Hepatocyte (in vitro differentiated cells): Measurements from ENCODE around the gene AMBRA1. TPM values are rescaled to one million over a fixed set of nuclear protein-coding genes. Genes with fewer than 3 reads are reported as not detected.

Experiments used
- DNase-seq: peaks from one replicate; pipeline ENCODE4 v3.0.0-alpha.2; 2016; ENCODE audit warnings: low spot score
- H2AFZ ChIP-seq: fragments of 200-600 bp; sonication (generic); 2 replicates; pipeline ENCODE4 v1.6.0; 2016; ENCODE audit warnings: antibody characterized with exemption, mild to moderate bottlenecking
- H3K27ac ChIP-seq: fragments of 200-600 bp; sonication (generic); 2 replicates; pipeline ENCODE4 v1.5.1; 2016; ENCODE audit warnings: mild to moderate bottlenecking
- H3K27me3 ChIP-seq: fragments of 200-600 bp; sonication (generic); 2 replicates; pipeline ENCODE4 v1.6.1; 2016
- H3K36me3 ChIP-seq: fragments of 200-600 bp; sonication (generic); replicated peaks from 2 replicates; pipeline ENCODE4 v1.5.1; 2016; ENCODE audit warnings: low read depth; ENCODE audit not compliant: insufficient read depth
- H3K4me1 ChIP-seq: fragments of 200-600 bp; sonication (generic); 2 replicates; pipeline ENCODE4 v1.5.1; 2016; ENCODE audit warnings: mild to moderate bottlenecking, moderate library complexity; ENCODE audit not compliant: insufficient read depth
- H3K4me2 ChIP-seq: fragments of 200-600 bp; sonication (generic); 2 replicates; pipeline ENCODE4 v1.6.0; 2016
- H3K4me3 ChIP-seq: fragments of 200-600 bp; sonication (generic); 2 replicates; pipeline ENCODE4 v1.5.1; 2016; ENCODE audit warnings: mild to moderate bottlenecking
- H3K79me2 ChIP-seq: fragments of 200-600 bp; sonication (generic); 2 replicates; pipeline ENCODE4 v1.6.0; 2017; ENCODE audit warnings: mild to moderate bottlenecking
- H3K9me2 ChIP-seq: fragments of 200-600 bp; sonication (generic); replicated peaks from 2 replicates; pipeline ENCODE4 v1.6.0; 2017; ENCODE audit warnings: mild to moderate bottlenecking; ENCODE audit not compliant: insufficient read depth
- H3K9me3 ChIP-seq: fragments of 200-600 bp; sonication (generic); 2 replicates; pipeline ENCODE4 v1.5.1; 2016; ENCODE audit warnings: low read depth, mild to moderate bottlenecking
- H4K20me1 ChIP-seq: fragments of 200-600 bp; sonication (generic); 2 replicates; pipeline ENCODE4 v1.6.0; 2016; ENCODE audit warnings: mild to moderate bottlenecking; ENCODE audit not compliant: insufficient read depth, poor library complexity, severe bottlenecking
- EZH2 ChIP-seq: fragments of 200-600 bp; sonication (generic); IDR thresholded peaks from 2 replicates; pipeline ENCODE4 v1.6.1; 2016; ENCODE audit warnings: antibody characterized with exemption, mild to moderate bottlenecking, borderline replicate concordance
- EZH2phosphoT487 ChIP-seq: fragments of 200-600 bp; sonication (generic); IDR thresholded peaks from one replicate; pipeline ENCODE4 v1.6.1; 2018; ENCODE audit warnings: antibody characterized with exemption, mild to moderate bottlenecking, low read depth, moderate library complexity; ENCODE audit not compliant: unreplicated experiment, severe bottlenecking
- WGBS: methylation state at CpG from one replicate; pipeline ENCODE4 v1.1.6; 2016; ENCODE audit warnings: low lambda C conversion rate; ENCODE audit errors: missing lambda C conversion rate; 5-methylcytosine and 5-hydroxymethylcytosine counted together
- polyA plus RNA-seq: library from polyadenylated mRNA; unstranded; fragments of >200 nt; fragmentation: Nextera tagmentation; extraction: Ambion mirVana; gene quantifications from 2 replicates; pipeline ENCODE4 v1.2.1, GENCODE V29; 2016
- total RNA-seq: library from RNA; depleted of rRNA; stranded (reverse); fragments of >200 nt; gene quantifications from 2 replicates; pipeline ENCODE4 v1.2.3, GENCODE V29; 2014
- TF ChIP-seq, protein P1 (sequence below): fragments of 200-600 bp; sonication (generic); IDR thresholded peaks from 2 replicates; pipeline ENCODE4 v1.5.1; 2016; ENCODE audit warnings: antibody characterized with exemption, mild to moderate bottlenecking; ENCODE audit not compliant: poor library complexity

AMBRA1 gene
- total and polyA plus RNA-seq, 2 experiments from 2014 or later: 7.2 to 31.2 TPM

DNA sequence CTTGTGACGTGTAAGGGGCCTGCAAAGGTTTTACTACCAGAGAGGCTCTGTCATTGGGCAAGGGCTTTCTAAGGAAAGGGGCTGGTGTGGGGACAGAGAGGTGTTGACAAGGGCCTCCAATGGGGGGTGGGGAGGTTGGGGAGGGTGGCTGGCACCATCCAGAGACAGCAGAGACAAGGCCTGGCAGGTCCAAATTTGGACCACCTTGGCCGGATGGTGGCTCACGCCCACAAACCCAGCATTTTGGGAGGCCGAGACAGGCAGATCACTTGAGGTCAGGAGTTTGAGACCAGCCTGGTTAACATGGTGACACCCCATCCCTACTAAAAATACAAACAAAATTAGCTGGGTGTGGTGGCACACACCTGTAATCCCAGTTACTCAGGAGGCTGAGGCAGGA is 200.1 kb downstream of the AMBRA1 start:
- Histone ChIP-seq H4K20me1 (no peaks in the 10 kb centered on the region), H3K4me3 (no peak overlapping the region), H3K4me1 (peaks cover 19% of the 10 kb centered on the region), H3K9me3 (no peaks in the 10 kb centered on the region), H2AFZ (no peak overlapping the region), H3K79me2 (no peaks in the 10 kb centered on the region), H3K4me2 (no peak overlapping the region), H3K27ac (no peak overlapping the region), H3K27me3 (peaks cover 21% of the 10 kb centered on the region), H3K36me3 (no peaks in the 10 kb centered on the region), H3K9me2 (no peaks in the 10 kb centered on the region)
- DNase-seq: no peak
- 91% methylated on average over 4 of the region's 4 CpGs for WGBS
- TF ChIP-seq EZH2 (no peak), EZH2phosphoT487 (no peak)
- TF ChIP-seq, protein P1, sequence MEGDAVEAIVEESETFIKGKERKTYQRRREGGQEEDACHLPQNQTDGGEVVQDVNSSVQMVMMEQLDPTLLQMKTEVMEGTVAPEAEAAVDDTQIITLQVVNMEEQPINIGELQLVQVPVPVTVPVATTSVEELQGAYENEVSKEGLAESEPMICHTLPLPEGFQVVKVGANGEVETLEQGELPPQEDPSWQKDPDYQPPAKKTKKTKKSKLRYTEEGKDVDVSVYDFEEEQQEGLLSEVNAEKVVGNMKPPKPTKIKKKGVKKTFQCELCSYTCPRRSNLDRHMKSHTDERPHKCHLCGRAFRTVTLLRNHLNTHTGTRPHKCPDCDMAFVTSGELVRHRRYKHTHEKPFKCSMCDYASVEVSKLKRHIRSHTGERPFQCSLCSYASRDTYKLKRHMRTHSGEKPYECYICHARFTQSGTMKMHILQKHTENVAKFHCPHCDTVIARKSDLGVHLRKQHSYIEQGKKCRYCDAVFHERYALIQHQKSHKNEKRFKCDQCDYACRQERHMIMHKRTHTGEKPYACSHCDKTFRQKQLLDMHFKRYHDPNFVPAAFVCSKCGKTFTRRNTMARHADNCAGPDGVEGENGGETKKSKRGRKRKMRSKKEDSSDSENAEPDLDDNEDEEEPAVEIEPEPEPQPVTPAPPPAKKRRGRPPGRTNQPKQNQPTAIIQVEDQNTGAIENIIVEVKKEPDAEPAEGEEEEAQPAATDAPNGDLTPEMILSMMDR: no peak

DNA sequence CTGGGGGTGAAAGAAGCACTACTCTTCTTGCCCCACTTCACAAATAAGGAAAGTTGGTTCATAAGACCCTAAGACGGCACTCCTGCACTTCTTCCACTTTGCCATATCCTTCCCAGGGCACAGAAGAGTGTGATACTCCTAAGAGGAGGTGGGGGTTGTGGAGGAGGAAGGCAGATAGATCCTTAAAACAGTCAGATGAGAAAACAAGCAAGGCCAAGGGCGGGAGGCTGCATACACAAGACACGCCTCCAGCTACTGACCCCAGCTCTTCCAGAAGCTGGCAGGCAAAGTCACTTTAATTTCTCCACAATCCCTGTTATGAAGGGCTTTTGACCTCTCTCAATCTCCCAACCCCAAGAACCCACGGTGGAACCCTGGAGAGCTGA is 200.6 kb downstream of the AMBRA1 start:
- Histone ChIP-seq H3K27me3 (peaks cover 26% of the 10 kb centered on the region), H3K4me3 (no peak overlapping the region)

DNA sequence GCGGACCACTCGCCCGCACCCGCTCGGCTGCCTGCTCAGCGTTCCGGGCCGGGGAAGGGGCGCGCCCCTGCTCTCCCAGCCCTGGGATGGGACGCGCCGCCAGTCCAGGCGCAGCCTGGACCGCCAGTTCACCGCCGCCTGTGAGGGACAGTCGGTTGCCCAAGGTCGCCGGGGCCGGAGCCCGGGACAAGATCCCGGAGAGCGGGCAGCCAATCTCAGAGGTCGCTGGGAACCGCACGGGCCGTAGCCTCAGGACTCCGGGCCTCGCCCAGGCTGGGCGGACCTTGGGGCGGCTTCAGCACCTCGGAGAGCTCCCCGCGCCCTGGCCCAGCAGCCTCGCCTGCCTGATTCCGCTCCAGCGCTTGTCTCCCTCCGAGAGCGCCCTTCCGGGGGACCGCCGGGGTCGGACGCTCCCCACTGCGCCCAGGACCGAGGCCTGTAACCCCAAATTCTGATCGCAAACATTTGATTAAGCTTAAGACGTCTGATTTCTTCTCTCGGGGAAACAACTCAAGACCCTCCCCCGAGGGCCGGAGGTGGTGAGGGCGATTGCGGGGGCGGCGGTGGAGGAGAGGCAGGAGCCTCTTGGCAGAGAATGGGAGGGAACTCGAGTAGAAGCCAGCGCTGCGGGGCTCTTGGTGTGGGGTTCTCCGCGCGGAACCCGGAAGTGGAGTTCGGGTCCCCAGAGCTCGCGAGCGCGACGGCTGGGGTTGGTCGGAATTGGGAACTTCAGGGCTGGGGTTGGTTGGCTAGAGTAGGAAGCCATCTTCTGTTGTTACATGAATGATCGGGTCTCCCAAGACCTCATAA is 201.2 kb downstream of the AMBRA1 start:
- H3K27ac ChIP-seq: no peak overlapping the region

More for the DNA sequence above, 200.6 kb downstream of the AMBRA1 start:
- Histone ChIP-seq H3K9me3 (no peaks in the 10 kb centered on the region), H3K36me3 (no peaks in the 10 kb centered on the region), H3K27ac (no peak overlapping the region), H3K4me1 (peaks cover 23% of the 10 kb centered on the region), H2AFZ (no peak overlapping the region), H3K79me2 (no peaks in the 10 kb centered on the region), H3K4me2 (peak overlapping the region; percentile 96), H3K9me2 (no peaks in the 10 kb centered on the region), H4K20me1 (no peaks in the 10 kb centered on the region)
- TF ChIP-seq, protein P1: no peak
- no peak for TF ChIP-seq EZH2phosphoT487
- no peak for TF ChIP-seq EZH2
- WGBS: 57% methylated on average over 4 of the region's 4 CpGs
- DNase-seq: no peak

More for the DNA sequence above, 201.2 kb downstream of the AMBRA1 start:
- Histone ChIP-seq H3K4me1 (peaks cover 23% of the 10 kb centered on the region), H3K9me2 (no peaks in the 10 kb centered on the region), H3K36me3 (no peaks in the 10 kb centered on the region), H3K27me3 (peaks cover 32% of the 10 kb centered on the region), H3K79me2 (no peaks in the 10 kb centered on the region), H4K20me1 (no peaks in the 10 kb centered on the region), H2AFZ (no peak overlapping the region), H3K4me2 (peak overlapping the region; percentile 96), H3K4me3 (peak overlapping the region; percentile 58), H3K9me3 (no peaks in the 10 kb centered on the region)
- TF ChIP-seq EZH2phosphoT487 (no peak), EZH2 (no peak)
- TF ChIP-seq, protein P1: no peak
- 3% methylated on average over 60 of the region's 71 CpGs for WGBS
- peak; percentile 94 for DNase-seq
